PC-3 (cell line): ENCODE data around the gene PDGFC.

ENCODE experiments used
- EZH2phosphoT487 ChIP-seq: fragments of 300-600 bp; sonication (generic); IDR thresholded peaks from 2 replicates; pipeline ENCODE4 v1.6.1; 2018; ENCODE audit warnings: mild to moderate bottlenecking, antibody characterized with exemption, low read length, borderline replicate concordance
- TF ChIP-seq, protein P1 (sequence below): fragments of 300-600 bp; sonication (generic); conservative IDR thresholded peaks from 2 replicates; pipeline ENCODE4 v1.5.1; 2017; ENCODE audit warnings: antibody characterized with exemption, low read depth, mild to moderate bottlenecking, low read length

DNA sequence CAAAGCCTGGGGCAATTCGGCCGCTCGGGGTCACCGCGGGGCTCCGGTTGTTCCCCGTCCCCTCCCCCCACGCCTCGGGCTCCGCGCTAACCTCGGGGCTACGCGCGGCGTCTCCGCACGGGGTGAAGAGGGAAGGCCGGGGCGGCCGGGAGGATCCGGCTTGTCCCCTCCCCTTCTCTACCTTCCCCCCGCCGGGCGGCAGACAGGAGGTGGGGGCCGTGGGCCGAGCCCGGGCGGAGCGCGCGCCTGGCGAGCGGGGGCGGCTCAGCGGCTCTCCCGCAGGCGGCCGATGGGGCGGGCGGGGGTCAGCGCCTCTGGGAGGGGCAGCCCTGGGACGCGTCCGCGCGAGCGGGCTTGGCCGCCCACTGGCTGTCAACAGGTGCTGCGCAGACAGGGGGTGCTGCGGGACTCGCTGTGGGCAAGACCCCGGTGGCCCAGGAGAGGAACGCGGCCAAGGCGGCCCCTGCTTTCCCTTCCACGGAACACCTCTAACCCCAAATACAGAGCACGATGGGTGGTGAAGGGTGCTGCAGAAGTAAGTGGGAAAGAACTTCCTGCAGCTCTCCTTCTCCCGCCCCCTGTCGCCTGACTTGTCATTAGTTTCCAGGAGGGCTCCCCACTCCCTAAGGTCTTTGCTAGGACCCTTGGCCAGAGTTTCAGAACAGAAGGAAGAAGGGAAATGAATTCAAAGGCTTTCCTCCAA is at the start of gene PDGFC:
- TF ChIP-seq, protein P1, sequence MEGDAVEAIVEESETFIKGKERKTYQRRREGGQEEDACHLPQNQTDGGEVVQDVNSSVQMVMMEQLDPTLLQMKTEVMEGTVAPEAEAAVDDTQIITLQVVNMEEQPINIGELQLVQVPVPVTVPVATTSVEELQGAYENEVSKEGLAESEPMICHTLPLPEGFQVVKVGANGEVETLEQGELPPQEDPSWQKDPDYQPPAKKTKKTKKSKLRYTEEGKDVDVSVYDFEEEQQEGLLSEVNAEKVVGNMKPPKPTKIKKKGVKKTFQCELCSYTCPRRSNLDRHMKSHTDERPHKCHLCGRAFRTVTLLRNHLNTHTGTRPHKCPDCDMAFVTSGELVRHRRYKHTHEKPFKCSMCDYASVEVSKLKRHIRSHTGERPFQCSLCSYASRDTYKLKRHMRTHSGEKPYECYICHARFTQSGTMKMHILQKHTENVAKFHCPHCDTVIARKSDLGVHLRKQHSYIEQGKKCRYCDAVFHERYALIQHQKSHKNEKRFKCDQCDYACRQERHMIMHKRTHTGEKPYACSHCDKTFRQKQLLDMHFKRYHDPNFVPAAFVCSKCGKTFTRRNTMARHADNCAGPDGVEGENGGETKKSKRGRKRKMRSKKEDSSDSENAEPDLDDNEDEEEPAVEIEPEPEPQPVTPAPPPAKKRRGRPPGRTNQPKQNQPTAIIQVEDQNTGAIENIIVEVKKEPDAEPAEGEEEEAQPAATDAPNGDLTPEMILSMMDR: peak; percentile 34
- TF ChIP-seq EZH2phosphoT487: no peak
